ENCODE data around the gene SORCS1. TPM values are rescaled to one million over a fixed set of nuclear protein-coding genes. Genes with fewer than 3 reads are reported as not detected.

The SORCS1 gene
- total RNA-seq, 2 experiments from 2014 or later, result not detected

GRCh38 chr10:106713846-106714245 lies 450.7 kb downstream of the SORCS1 start:
- H3K36me3 Mint-ChIP-seq (ENCODE audit: low read depth), result no peaks in the 10 kb centered on the region
- ATAC-seq (no peak), DNase-seq (no peak)
- POLR2A ChIA-PET, result no interaction called here
- H3K27me3 Mint-ChIP-seq (ENCODE audit: low read depth), result no peaks in the 10 kb centered on the region
- CTCF ChIA-PET, result interaction anchor here (3.3 kb wide), 1 partner anchor 11 kb away, joined by 12 read pairs; no protein-coding TSS in a partner anchor
- no peak overlapping the region for H3K27ac Mint-ChIP-seq
- H3K4me3 Mint-ChIP-seq, result no peak overlapping the region
- H3K9me3 Mint-ChIP-seq (ENCODE audit: insufficient read depth), result no peaks in the 10 kb centered on the region
- H3K4me1 Mint-ChIP-seq (ENCODE audit: low read depth), result no peaks in the 10 kb centered on the region

- Mint-ChIP-seq H3K36me3 (ENCODE audit: low read depth) (no peaks in the 10 kb centered on the region), H3K4me1 (ENCODE audit: low read depth) (no peaks in the 10 kb centered on the region), H3K9me3 (ENCODE audit: insufficient read depth) (no peaks in the 10 kb centered on the region), H3K27ac (no peak overlapping the region), H3K4me3 (no peak overlapping the region), H3K27me3 (ENCODE audit: low read depth) (no peaks in the 10 kb centered on the region)
- ChIA-PET CTCF (interaction anchor here (3.3 kb wide), 1 partner anchor 10 kb away, joined by 12 read pairs; no protein-coding TSS in a partner anchor), POLR2A (no interaction called here)
- DNase-seq (no peak), ATAC-seq (no peak)
These were observed 451.5 kb downstream of the SORCS1 start for GRCh38 chr10:106712988-106713387.

DNA sequence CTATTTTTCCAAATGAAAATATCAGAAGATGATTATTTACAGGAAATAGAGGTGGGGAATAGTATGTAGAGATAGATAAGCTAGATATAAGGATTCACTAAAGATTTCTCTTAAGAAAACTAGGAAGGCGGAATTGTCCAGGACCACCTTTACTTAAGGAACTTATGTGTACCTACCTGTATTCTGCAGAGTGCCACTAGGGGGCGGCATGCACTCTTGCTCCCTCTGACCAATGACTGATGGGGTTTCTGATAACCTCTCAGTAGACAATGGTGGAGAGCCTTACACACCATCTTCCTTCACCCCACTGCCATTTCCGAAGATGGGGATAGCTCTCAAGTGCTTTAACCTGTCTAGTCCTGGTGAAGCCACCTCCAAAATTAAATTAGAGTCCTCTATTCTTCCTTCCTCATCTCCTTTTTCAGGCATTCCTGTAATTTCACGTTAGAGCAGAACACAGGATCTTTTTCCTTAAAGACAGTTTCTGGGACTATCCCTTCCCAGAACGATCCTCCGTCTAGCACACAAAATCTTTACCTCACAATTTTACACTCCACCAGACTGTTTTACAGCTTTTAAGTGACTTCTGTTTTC lies 453.1 kb downstream of the SORCS1 start:
- Mint-ChIP-seq H3K4me1 (ENCODE audit: low read depth) (no peaks in the 10 kb centered on the region), H3K27me3 (ENCODE audit: low read depth) (no peaks in the 10 kb centered on the region), H3K27ac (no peak overlapping the region), H3K36me3 (ENCODE audit: low read depth) (no peaks in the 10 kb centered on the region), H3K4me3 (no peak overlapping the region), H3K9me3 (ENCODE audit: insufficient read depth) (no peaks in the 10 kb centered on the region)
- POLR2A ChIA-PET, result no interaction called here
- DNase-seq, result peak; percentile 60
- CTCF ChIA-PET, result interaction anchor here (0.9 to 3.3 kb wide), 3 partner anchors 9 to 33 kb away, joined by 3 to 12 read pairs (median 3); no protein-coding TSS in a partner anchor
- ATAC-seq, result no peak

DNA sequence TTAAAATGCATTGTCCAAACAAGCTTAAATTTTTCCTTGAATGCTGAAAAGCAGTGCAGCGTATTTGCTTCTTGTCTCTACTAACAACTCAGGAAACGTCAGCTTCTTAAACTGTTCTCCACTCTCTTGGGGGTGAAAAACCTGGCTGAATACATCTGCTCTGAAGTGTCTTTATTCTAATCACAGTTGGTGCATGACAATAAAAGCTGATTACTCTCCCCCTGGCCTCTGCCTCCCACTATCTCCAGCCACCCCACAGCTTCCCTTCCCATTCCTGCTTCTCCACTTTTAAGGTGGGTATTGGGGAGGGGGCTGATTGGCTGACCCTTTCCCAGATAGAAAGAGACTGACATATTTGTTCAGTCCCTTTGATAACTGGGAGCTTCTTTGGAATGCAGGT lies 456.0 kb downstream of the SORCS1 start:
- Mint-ChIP-seq H3K36me3 (ENCODE audit: low read depth) (no peaks in the 10 kb centered on the region), H3K4me1 (ENCODE audit: low read depth) (no peaks in the 10 kb centered on the region), H3K4me3 (no peak overlapping the region), H3K9me3 (ENCODE audit: insufficient read depth) (no peaks in the 10 kb centered on the region), H3K27ac (no peak overlapping the region), H3K27me3 (ENCODE audit: low read depth) (no peaks in the 10 kb centered on the region)
- ChIA-PET POLR2A (no interaction called here), CTCF (no interaction called here)
- DNase-seq (no peak), ATAC-seq (no peak)

- POLR2A ChIA-PET, result no interaction called here
- Mint-ChIP-seq H3K4me1 (ENCODE audit: low read depth) (no peaks in the 10 kb centered on the region), H3K27ac (no peak overlapping the region), H3K9me3 (ENCODE audit: insufficient read depth) (no peaks in the 10 kb centered on the region), H3K27me3 (ENCODE audit: low read depth) (no peaks in the 10 kb centered on the region), H3K36me3 (ENCODE audit: low read depth) (no peaks in the 10 kb centered on the region), H3K4me3 (no peak overlapping the region)
- DNase-seq (no peak), ATAC-seq (no peak)
- CTCF ChIA-PET, result no interaction called here
These were observed 456.8 kb downstream of the SORCS1 start for GRCh38 chr10:106707657-106708056.

DNA sequence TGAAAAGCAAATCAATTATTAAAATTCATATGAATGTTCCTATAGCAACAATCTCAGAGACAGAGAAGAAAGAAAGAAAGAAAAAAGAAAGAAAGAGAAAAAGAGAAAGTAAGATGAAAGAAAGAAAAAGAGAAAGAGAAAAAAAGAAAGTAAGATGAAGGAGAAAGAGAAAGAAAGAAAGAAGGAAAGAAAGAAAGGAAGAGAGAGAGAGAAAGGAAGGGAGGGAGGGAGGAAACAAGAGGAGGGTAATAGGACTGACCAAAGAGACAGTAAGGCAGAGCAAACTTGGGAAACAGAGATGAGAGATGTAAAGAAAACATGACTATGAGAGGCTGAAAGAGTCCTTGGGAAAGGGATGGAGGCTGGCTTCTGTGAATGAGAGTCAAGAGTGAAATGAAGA lies 458.4 kb downstream of the SORCS1 start:
- Mint-ChIP-seq H3K9me3 (ENCODE audit: insufficient read depth) (no peaks in the 10 kb centered on the region), H3K4me1 (ENCODE audit: low read depth) (no peaks in the 10 kb centered on the region), H3K36me3 (ENCODE audit: low read depth) (no peaks in the 10 kb centered on the region), H3K4me3 (no peak overlapping the region), H3K27ac (no peak overlapping the region), H3K27me3 (ENCODE audit: low read depth) (no peaks in the 10 kb centered on the region)
- DNase-seq (no peak), ATAC-seq (no peak)
- POLR2A ChIA-PET, result no interaction called here
- CTCF ChIA-PET, result interaction anchor here (1.2 to 1.3 kb wide), 5 partner anchors 9 to 1838 kb away, joined by 3 to 7 read pairs (median 4); no protein-coding TSS in a partner anchor

GRCh38 chr10:106705681-106706100 lies 458.8 kb downstream of the SORCS1 start:
- POLR2A ChIA-PET, result no interaction called here
- Mint-ChIP-seq H3K9me3 (ENCODE audit: insufficient read depth) (no peaks in the 10 kb centered on the region), H3K27me3 (ENCODE audit: low read depth) (no peaks in the 10 kb centered on the region), H3K4me3 (no peak overlapping the region), H3K27ac (no peak overlapping the region), H3K36me3 (ENCODE audit: low read depth) (no peaks in the 10 kb centered on the region), H3K4me1 (ENCODE audit: low read depth) (no peaks in the 10 kb centered on the region)
- DNase-seq (peak; percentile 57), ATAC-seq (peak; percentile 49)
- CTCF ChIA-PET, result interaction anchor here (0.7 to 1.3 kb wide), 9 partner anchors 10 to 1838 kb away, joined by 3 to 7 read pairs (median 3); no protein-coding TSS in a partner anchor

- no peak for ATAC-seq
- H3K27me3 Mint-ChIP-seq (ENCODE audit: low read depth), result no peaks in the 10 kb centered on the region
These were observed 468.3 kb downstream of the SORCS1 start for GRCh38 chr10:106696239-106696638.

DNA sequence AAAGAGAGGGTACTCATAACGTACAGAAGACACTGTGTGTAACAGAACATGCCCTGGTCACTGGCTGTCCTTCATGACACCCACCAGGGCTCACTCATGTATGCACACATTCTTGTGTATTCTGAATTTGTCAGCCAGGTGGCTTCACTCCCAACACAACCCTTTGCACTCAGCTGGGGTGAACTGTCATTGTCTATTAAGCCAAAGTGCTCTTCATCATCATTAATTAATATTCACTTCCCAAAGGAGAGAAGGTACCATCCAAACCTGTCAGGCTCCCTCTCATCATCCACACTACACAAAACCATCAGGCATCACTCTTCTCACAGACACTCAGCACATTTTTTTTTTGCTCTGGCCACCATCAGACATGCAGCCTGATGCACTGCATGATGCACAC lies 469.8 kb downstream of the SORCS1 start:
- ATAC-seq (no peak), DNase-seq (no peak)
- Mint-ChIP-seq H3K4me3 (no peak overlapping the region), H3K4me1 (ENCODE audit: low read depth) (no peaks in the 10 kb centered on the region), H3K9me3 (ENCODE audit: insufficient read depth) (no peaks in the 10 kb centered on the region), H3K27me3 (ENCODE audit: low read depth) (no peaks in the 10 kb centered on the region), H3K36me3 (ENCODE audit: low read depth) (no peaks in the 10 kb centered on the region), H3K27ac (no peak overlapping the region)
- ChIA-PET POLR2A (no interaction called here), CTCF (no interaction called here)

More at GRCh38 chr10:106696239-106696638, 468.3 kb downstream of the SORCS1 start:
- no peak for DNase-seq
- Mint-ChIP-seq H3K4me3 (no peak overlapping the region), H3K4me1 (ENCODE audit: low read depth) (no peaks in the 10 kb centered on the region), H3K27ac (no peak overlapping the region), H3K36me3 (ENCODE audit: low read depth) (no peaks in the 10 kb centered on the region), H3K9me3 (ENCODE audit: insufficient read depth) (no peaks in the 10 kb centered on the region)
- ChIA-PET POLR2A (no interaction called here), CTCF (no interaction called here)

DNA sequence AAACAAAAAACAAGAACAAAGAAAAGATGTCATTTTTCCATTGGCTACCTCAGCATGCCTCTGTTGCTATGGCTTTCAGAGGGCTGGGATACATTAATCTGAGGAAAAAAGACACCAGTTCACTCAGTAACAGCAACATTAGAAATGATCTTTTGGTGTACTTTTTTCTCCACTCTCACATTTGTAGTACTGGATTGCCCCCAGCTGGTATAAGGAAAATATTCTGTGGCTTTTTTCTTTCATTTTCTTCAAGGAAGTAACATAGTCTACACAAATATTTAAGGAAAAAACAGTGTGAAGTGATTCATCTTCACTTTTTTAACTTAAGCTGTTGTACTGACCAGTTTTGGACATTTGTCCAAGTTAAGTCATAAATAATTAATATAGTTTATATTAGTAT lies 482.3 kb downstream of the SORCS1 start:
- ATAC-seq, result no peak

DNA sequence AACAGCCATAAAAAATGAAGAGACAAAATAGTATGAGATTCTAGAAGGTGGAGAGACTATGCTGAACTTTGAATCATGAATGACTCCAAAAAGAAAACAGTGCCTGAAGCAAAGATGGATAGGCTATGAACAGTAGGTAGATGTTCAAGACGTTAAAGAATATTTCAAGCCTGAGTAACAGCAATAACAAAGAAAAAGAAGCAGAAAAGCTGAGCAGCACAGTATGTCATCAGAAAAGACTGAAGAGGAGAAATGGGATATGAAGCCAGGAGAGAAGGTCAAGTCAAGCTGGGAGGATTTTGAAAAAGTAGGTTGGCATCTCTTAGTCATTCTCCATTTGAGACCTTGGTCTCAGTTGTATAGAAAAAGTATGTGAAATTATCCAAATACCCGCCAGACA lies 484.4 kb downstream of the SORCS1 start:
- Mint-ChIP-seq H3K27ac (no peak overlapping the region), H3K4me3 (no peak overlapping the region), H3K4me1 (ENCODE audit: low read depth) (no peaks in the 10 kb centered on the region), H3K27me3 (ENCODE audit: low read depth) (no peaks in the 10 kb centered on the region), H3K9me3 (ENCODE audit: insufficient read depth) (peaks cover 4% of the 10 kb centered on the region), H3K36me3 (ENCODE audit: low read depth) (no peaks in the 10 kb centered on the region)
- CTCF ChIA-PET, result no interaction called here
- DNase-seq, result no peak
- POLR2A ChIA-PET, result no interaction called here
- no peak for ATAC-seq

More for the DNA sequence above, 482.3 kb downstream of the SORCS1 start:
- no peak overlapping the region for H3K4me3 Mint-ChIP-seq
- H3K27ac Mint-ChIP-seq, result no peak overlapping the region
- H3K27me3 Mint-ChIP-seq (ENCODE audit: low read depth), result no peaks in the 10 kb centered on the region
- H3K9me3 Mint-ChIP-seq (ENCODE audit: insufficient read depth), result peaks cover 4% of the 10 kb centered on the region
- H3K36me3 Mint-ChIP-seq (ENCODE audit: low read depth), result no peaks in the 10 kb centered on the region
- H3K4me1 Mint-ChIP-seq (ENCODE audit: low read depth), result no peaks in the 10 kb centered on the region
- CTCF ChIA-PET, result no interaction called here
- POLR2A ChIA-PET, result no interaction called here
- DNase-seq, result no peak

DNA sequence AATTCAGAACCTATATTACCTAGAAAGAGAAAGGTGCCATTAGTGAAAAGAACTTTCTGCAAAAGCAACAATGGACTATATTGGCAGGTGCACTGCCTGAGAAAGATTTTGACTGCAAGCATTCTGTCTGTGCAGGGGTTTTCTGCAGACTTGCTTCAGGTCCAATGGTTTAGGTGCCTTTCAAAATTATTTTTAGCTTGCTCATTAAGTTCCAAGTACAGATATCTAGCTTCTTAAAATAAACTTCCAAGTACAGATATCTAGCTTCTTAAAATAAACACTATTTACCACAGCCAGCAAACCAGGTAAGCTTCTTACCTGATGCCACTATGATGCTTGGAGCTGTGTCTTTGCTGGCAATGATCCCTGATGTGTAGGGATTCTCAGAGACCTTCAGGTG lies 485.2 kb downstream of the SORCS1 start:
- no peaks in the 10 kb centered on the region for H3K4me1 Mint-ChIP-seq (ENCODE audit: low read depth)
- DNase-seq (no peak), ATAC-seq (no peak)
- no peaks in the 10 kb centered on the region for H3K27me3 Mint-ChIP-seq (ENCODE audit: low read depth)
- H3K27ac Mint-ChIP-seq, result no peak overlapping the region
- ChIA-PET CTCF (no interaction called here), POLR2A (no interaction called here)
- peaks cover 4% of the 10 kb centered on the region for H3K9me3 Mint-ChIP-seq (ENCODE audit: insufficient read depth)
- H3K36me3 Mint-ChIP-seq (ENCODE audit: low read depth), result no peaks in the 10 kb centered on the region
- no peak overlapping the region for H3K4me3 Mint-ChIP-seq

Data from activated CD8-positive, alpha-beta T cell treated with anti-CD3 and anti-CD28 coated beads, Interleukin-2, amount 10 ng/mL, durations not matched to agents 7 days and 5 days (primary cell).